Natural killer cell (primary cell): Measurements from ENCODE around the gene CA14. TPM values are rescaled to one million over a fixed set of nuclear protein-coding genes. Genes with fewer than 3 reads are reported as not detected.

Experiments used
- ATAC-seq, 3 donors: fragments of 150-1000 bp in 2 of 3; fragments of 200-7000 bp in 1 of 3; cut with Tn5 transposase; 1 replicate in 1 of 3; 2 replicates in 2 of 3; pipeline ENCODE4 v1.10.0; 2021; ENCODE audit warnings: mild to moderate bottlenecking in 2 of 3, moderate library complexity in 2 of 3
- DNase-seq, 2 donors: peaks; one replicate each; pipeline versions ENCODE4 v3.0.0 to v3.0.0-alpha.2; 2013 to 2021; ENCODE audit warnings: mixed read lengths in 1 of 2
- H3K27ac ChIP-seq: one replicate; pipeline ENCODE4 v1.5.1; 2013; ENCODE audit warnings: mild to moderate bottlenecking, low read length
- H3K27me3 ChIP-seq: one replicate; pipeline ENCODE4 v1.6.1; 2013; ENCODE audit warnings: low read length; ENCODE audit not compliant: control insufficient read depth, insufficient read depth
- H3K36me3 ChIP-seq: one replicate; pipeline ENCODE4 v1.6.1; 2013; ENCODE audit warnings: low read length; ENCODE audit not compliant: control insufficient read depth, insufficient read depth
- H3K4me1 ChIP-seq: one replicate; pipeline ENCODE4 v1.6.1; 2013; ENCODE audit warnings: low read length; ENCODE audit not compliant: control insufficient read depth, insufficient read depth
- H3K4me3 ChIP-seq: one replicate; pipeline ENCODE4 v1.5.1; 2013; ENCODE audit warnings: low read length
- H3K9me3 ChIP-seq: one replicate; pipeline ENCODE4 v1.6.1; 2013; ENCODE audit warnings: low read length; ENCODE audit not compliant: control insufficient read depth, insufficient read depth
- H3K27ac Mint-ChIP-seq, 2 donors: one replicate each; pipeline ENCODE4 v1.8.0; 2022; ENCODE audit warnings: mild to moderate bottlenecking in 2 of 2, mixed read lengths in 2 of 2, moderate library complexity in 1 of 2
- H3K27me3 Mint-ChIP-seq, 2 donors: one replicate each; pipeline ENCODE4 v1.8.0; 2022; ENCODE audit warnings: low read depth in 2 of 2, mixed read lengths in 2 of 2
- H3K36me3 Mint-ChIP-seq: one replicate; pipeline ENCODE4 v1.8.0; 2022; ENCODE audit warnings: mixed read lengths
- H3K4me1 Mint-ChIP-seq, 2 donors: one replicate each; pipeline ENCODE4 v1.8.0; 2022; ENCODE audit warnings: mixed read lengths in 2 of 2
- H3K4me3 Mint-ChIP-seq: one replicate; pipeline ENCODE4 v1.8.0; 2022; ENCODE audit warnings: mild to moderate bottlenecking, moderate library complexity, mixed read lengths
- H3K9me3 Mint-ChIP-seq, 2 donors: one replicate each; pipeline ENCODE4 v1.8.0; 2022; ENCODE audit warnings: mixed read lengths in 2 of 2
- CTCF ChIP-seq: fragments of 200-600 bp; IDR thresholded peaks from one replicate; pipeline ENCODE4 v1.8.0; 2022; ENCODE audit warnings: antibody characterized with exemption
- WGBS: methylation state at CpG from one replicate; pipeline ENCODE4 v1.1.7; 2013; ENCODE audit warnings: missing lambda C conversion rate; ENCODE audit not compliant: insufficient coverage; 5-methylcytosine and 5-hydroxymethylcytosine counted together
- intact Hi-C: fragments of 100-400 bp; cut with micrococcal nuclease; formaldehyde crosslinking; loops from one replicate; pipeline ENCODE4 v1.14.2; 2022
- total RNA-seq, 4 donors: library from RNA; stranded (reverse); fragments of 120-200 nt in 1 of 4; gene quantifications; one replicate each; pipeline versions ENCODE4 v1.2.3 to v1.2.4, GENCODE V29; 2013 to 2022

Gene CA14
- total RNA-seq, 3 donors from 2014 or later (not counting 1 experiment from before 2014, with no cell fraction given) = not detected

- peak overlapping the region; percentile 91 for H3K4me3 Mint-ChIP-seq
- no peak overlapping the region for H3K27ac ChIP-seq
- H3K36me3 Mint-ChIP-seq = no peaks in the 10 kb centered on the region
- H3K27me3 ChIP-seq = no peaks in the 10 kb centered on the region
- intact Hi-C loops = no loop called here
- H3K9me3 Mint-ChIP-seq = no peaks in the 10 kb centered on the region
- H3K4me1 Mint-ChIP-seq = peaks cover 18 to 23% of the 10 kb centered on the region in 2 donors
- no peak for ATAC-seq
- no peak for TF ChIP-seq CTCF
- 25% methylated on average over 21 of the region's 21 CpGs for WGBS
- no peaks in the 10 kb centered on the region for H3K9me3 ChIP-seq
- no peak for DNase-seq
- H3K4me3 ChIP-seq = no peak overlapping the region
- H3K27ac Mint-ChIP-seq = peak overlapping the region; percentile 59 to 83
- H3K27me3 Mint-ChIP-seq = peaks cover 8 to 27% of the 10 kb centered on the region in 2 donors
- H3K36me3 ChIP-seq = no peaks in the 10 kb centered on the region
- H3K4me1 ChIP-seq = peaks cover 22% of the 10 kb centered on the region
These were observed 25.0 kb downstream of the CA14 start for GRCh38 chr1:150282558-150282958.

- H3K4me3 Mint-ChIP-seq = peak overlapping the region; percentile 91
- Histone ChIP-seq H3K27ac (no peak overlapping the region), H3K4me1 (peaks cover 22% of the 10 kb centered on the region), H3K36me3 (no peaks in the 10 kb centered on the region), H3K27me3 (no peaks in the 10 kb centered on the region), H3K4me3 (no peak overlapping the region), H3K9me3 (no peaks in the 10 kb centered on the region)
- H3K27me3 Mint-ChIP-seq = peaks cover 6 to 27% of the 10 kb centered on the region in 2 donors
- peaks cover 18 to 23% of the 10 kb centered on the region in 2 donors for H3K4me1 Mint-ChIP-seq
- H3K9me3 Mint-ChIP-seq = no peaks in the 10 kb centered on the region
- H3K36me3 Mint-ChIP-seq = no peaks in the 10 kb centered on the region
- peak overlapping the region in 1 of 2 donors; percentile 83 for H3K27ac Mint-ChIP-seq
- no peak for TF ChIP-seq CTCF
- intact Hi-C loops = no loop called here
- WGBS = 94% methylated on average over 11 of the region's 12 CpGs
- ATAC-seq = no peak
- DNase-seq = no peak
These were observed 25.7 kb downstream of the CA14 start for GRCh38 chr1:150283260-150283659.

- no peaks in the 10 kb centered on the region for H3K9me3 ChIP-seq
- H3K27me3 Mint-ChIP-seq = peaks cover 11 to 18% of the 10 kb centered on the region in 2 donors
- peaks cover 6 to 7% of the 10 kb centered on the region in 2 donors for H3K4me1 Mint-ChIP-seq
- H3K27ac ChIP-seq = no peak overlapping the region
- TF ChIP-seq CTCF = no peak
- intact Hi-C loops = no loop called here
- no peak overlapping the region for H3K4me3 Mint-ChIP-seq
- no peaks in the 10 kb centered on the region for H3K27me3 ChIP-seq
- H3K27ac Mint-ChIP-seq = no peak overlapping the region
- no peaks in the 10 kb centered on the region for H3K36me3 ChIP-seq
- H3K36me3 Mint-ChIP-seq = no peaks in the 10 kb centered on the region
- no peak overlapping the region for H3K4me3 ChIP-seq
- ATAC-seq = no peak
- H3K9me3 Mint-ChIP-seq = no peaks in the 10 kb centered on the region
- H3K4me1 ChIP-seq = peaks cover 6% of the 10 kb centered on the region
- DNase-seq = no peak
- 100% methylated on average over 1 of the region's 1 CpG for WGBS
These were observed 30.8 kb downstream of the CA14 start for GRCh38 chr1:150288382-150288781.

- Mint-ChIP-seq H3K9me3 (no peaks in the 10 kb centered on the region), H3K4me3 (no peak overlapping the region), H3K27ac (no peak overlapping the region), H3K36me3 (no peaks in the 10 kb centered on the region), H3K27me3 (peaks cover 11 to 18% of the 10 kb centered on the region in 2 donors), H3K4me1 (peaks cover 11% of the 10 kb centered on the region in 2 donors)
- no peaks in the 10 kb centered on the region for H3K9me3 ChIP-seq
- no peaks in the 10 kb centered on the region for H3K36me3 ChIP-seq
- WGBS = 92% methylated on average over 4 of the region's 4 CpGs
- DNase-seq = no peak
- H3K4me1 ChIP-seq = peaks cover 8% of the 10 kb centered on the region
- no peaks in the 10 kb centered on the region for H3K27me3 ChIP-seq
- no peak overlapping the region for H3K27ac ChIP-seq
- no peak for TF ChIP-seq CTCF
- no peak overlapping the region for H3K4me3 ChIP-seq
- intact Hi-C loops = no loop called here
- no peak for ATAC-seq
These were observed 31.2 kb downstream of the CA14 start for GRCh38 chr1:150288822-150289221.
